H1 (cell line): ENCODE results near the gene DTL. TPM values are rescaled to one million over a fixed set of nuclear protein-coding genes. Genes with fewer than 3 reads are reported as not detected.

ENCODE experiments used
- CTCF ChIA-PET: fragments of 300-600 bp; sonication (Branson Sonifier 250); formaldehyde crosslinking; loops from one replicate; lab custom pipeline; 2021; ENCODE audit not compliant: partially characterized antibody; lab: Charles Lee
- POLR2A ChIA-PET: fragments of 300-600 bp; sonication (Branson Sonifier 250); formaldehyde crosslinking; loops from one replicate; lab custom pipeline; 2021; ENCODE audit warnings: inconsistent platforms; ENCODE audit not compliant: partially characterized antibody; lab: Charles Lee
- DNase-seq, 2 experiments: peaks; one replicate each; pipeline versions ENCODE4 v3.0.0 to v3.0.0-alpha.2; 2010 to 2022; ENCODE audit warnings: low spot score in 2 of 2, low read depth in 1 of 2, mixed read lengths in 1 of 2
- FAIRE-seq: peaks from 2 replicates; lab custom pipeline; 2011; peaks lifted over from hg19 to GRCh38; lab: Jason Lieb, UNC
- H2AFZ ChIP-seq: 2 replicates; pipeline ENCODE4 v1.8.1; 2012; ENCODE audit warnings: low read length, inconsistent platforms
- H2AK5ac ChIP-seq: 2 replicates; pipeline ENCODE4 v1.6.1; 2013; ENCODE audit warnings: low read depth, low read length
- H2BK120ac ChIP-seq: replicated peaks from 2 replicates; pipeline ENCODE3; 2013; ENCODE audit warnings: low read depth, low read length, inconsistent platforms
- H2BK12ac ChIP-seq: 2 replicates; pipeline ENCODE4 v1.6.1; 2013; ENCODE audit warnings: low read depth, low read length
- H2BK15ac ChIP-seq: 2 replicates; pipeline ENCODE4 v1.6.1; 2013; ENCODE audit warnings: low read length
- H2BK20ac ChIP-seq: 2 replicates; pipeline ENCODE4 v1.6.1; 2013; ENCODE audit warnings: low read length
- H2BK5ac ChIP-seq: 2 replicates; pipeline ENCODE4 v1.6.1; 2013; ENCODE audit warnings: low read depth, low read length
- H3K14ac ChIP-seq: 2 replicates; pipeline ENCODE4 v1.6.1; 2013; ENCODE audit warnings: inconsistent platforms; ENCODE audit not compliant: insufficient read length
- H3K18ac ChIP-seq: 2 replicates; pipeline ENCODE4 v1.6.1; 2013; ENCODE audit warnings: low read length; ENCODE audit errors: extremely low read depth
- H3K23ac ChIP-seq: 2 replicates; pipeline ENCODE4 v1.6.1; 2013; ENCODE audit warnings: inconsistent platforms; ENCODE audit not compliant: insufficient read length
- H3K23me2 ChIP-seq: 2 replicates; pipeline ENCODE4 v1.6.1; 2013; ENCODE audit warnings: low read depth, low read length
- H3K27ac ChIP-seq: 2 replicates; pipeline ENCODE4 v1.6.1; 2011; ENCODE audit warnings: low read depth, low read length, inconsistent platforms
- H3K27me3 ChIP-seq, 4 experiments: replicated peaks in 1 of 4; 1 replicate in 1 of 4; 2 replicates in 3 of 4; pipeline versions ENCODE4 v1.6.1 to v1.8.1; 2011 to 2013; ENCODE audit warnings: low read length in 3 of 4, mild to moderate bottlenecking in 3 of 4, inconsistent platforms in 2 of 4, mixed read lengths in 2 of 4, moderate library complexity in 1 of 4; ENCODE audit not compliant: control insufficient read depth in 3 of 4, insufficient read depth in 3 of 4; ENCODE audit errors: extremely low read depth in 1 of 4
- H3K36me3 ChIP-seq, 4 experiments: 2 replicates each; pipeline versions ENCODE4 v1.6.1 to v1.8.1; 2011 to 2013; ENCODE audit warnings: mild to moderate bottlenecking in 4 of 4, low read length in 3 of 4, moderate library complexity in 2 of 4, control low read depth in 1 of 4, inconsistent platforms in 1 of 4; ENCODE audit not compliant: insufficient read depth in 4 of 4, control insufficient read depth in 2 of 4
- H3K4ac ChIP-seq: replicated peaks from 2 replicates; pipeline ENCODE3; 2013; ENCODE audit warnings: low read length, low read depth, mixed read lengths, inconsistent platforms; ENCODE audit not compliant: insufficient read length
- H3K4me1 ChIP-seq, 4 experiments: replicated peaks in 1 of 4; 1 replicate in 1 of 4; 2 replicates in 3 of 4; pipeline versions ENCODE4 v1.6.1 to v1.8.1; 2011 to 2013; ENCODE audit warnings: low read length in 3 of 4, inconsistent platforms in 2 of 4, mixed read lengths in 1 of 4; ENCODE audit not compliant: insufficient read depth in 4 of 4, control insufficient read depth in 3 of 4
- H3K4me2 ChIP-seq, 2 experiments: 2 replicates each; pipeline versions ENCODE4 v1.6.1 to v1.8.1; 2011 to 2013; ENCODE audit warnings: low read depth in 2 of 2, low read length in 2 of 2, control low read depth in 1 of 2, inconsistent platforms in 1 of 2, mild to moderate bottlenecking in 1 of 2; ENCODE audit not compliant: insufficient read depth in 1 of 2
- H3K4me3 ChIP-seq, 4 experiments: fragments of 200-600, 300-600 bp in 1 of 4; sonication (generic), shearing (Covaris generic), sonication (Bioruptor Twin) in 1 of 4; 2 replicates each; pipeline versions ENCODE4 v1.5.1 to v1.8.1; 2011 to 2016; ENCODE audit warnings: low read length in 4 of 4, low read depth in 3 of 4, control low read depth in 2 of 4, inconsistent platforms in 2 of 4, mild to moderate bottlenecking in 2 of 4, mixed read lengths in 1 of 4, moderate library complexity in 1 of 4; ENCODE audit not compliant: insufficient read depth in 2 of 4; ENCODE audit errors: extremely low read depth in 1 of 4
- H3K56ac ChIP-seq: replicated peaks from 2 replicates; pipeline ENCODE3; 2013; ENCODE audit warnings: low read depth, mild to moderate bottlenecking, mixed read lengths, low read length, inconsistent platforms; ENCODE audit not compliant: insufficient read length
- H3K79me1 ChIP-seq: 2 replicates; pipeline ENCODE4 v1.6.1; 2013; ENCODE audit warnings: low read depth, low read length, control low read depth
- H3K79me2 ChIP-seq, 2 experiments: 2 replicates each; pipeline versions ENCODE4 v1.6.1 to v1.8.1; 2012 to 2013; ENCODE audit warnings: low read length in 2 of 2, mild to moderate bottlenecking in 2 of 2, inconsistent platforms in 1 of 2; ENCODE audit not compliant: insufficient read depth in 2 of 2, control insufficient read depth in 1 of 2
- H3K9ac ChIP-seq, 4 experiments: replicated peaks in 1 of 4; 1 replicate in 1 of 4; 2 replicates in 3 of 4; pipeline versions ENCODE4 v1.6.1 to v1.8.1; 2011 to 2013; ENCODE audit warnings: low read depth in 3 of 4, low read length in 3 of 4, control low read depth in 2 of 4, mild to moderate bottlenecking in 2 of 4, moderate library complexity in 2 of 4, inconsistent platforms in 1 of 4; ENCODE audit errors: extremely low read depth in 1 of 4
- H3K9me3 ChIP-seq, 2 experiments: 2 replicates each; pipeline versions ENCODE4 v1.6.1 to v1.8.1; 2012 to 2013; ENCODE audit warnings: mild to moderate bottlenecking in 2 of 2, moderate library complexity in 2 of 2, control low read depth in 1 of 2, inconsistent platforms in 1 of 2, low read depth in 1 of 2, low read length in 1 of 2, mixed read lengths in 1 of 2; ENCODE audit not compliant: insufficient read depth in 2 of 2
- H4K20me1 ChIP-seq, 2 experiments: replicated peaks in 1 of 2; 2 replicates each; pipeline versions ENCODE3 to v1.8.1; 2011 to 2013; ENCODE audit warnings: inconsistent platforms in 2 of 2, low read length in 2 of 2, mild to moderate bottlenecking in 1 of 2; ENCODE audit not compliant: insufficient read depth in 2 of 2, control insufficient read depth in 1 of 2
- H4K5ac ChIP-seq: 2 replicates; pipeline ENCODE4 v1.6.1; 2013; ENCODE audit warnings: low read length, low read depth, mixed read lengths, inconsistent platforms; ENCODE audit not compliant: insufficient read length
- H4K8ac ChIP-seq: 2 replicates; pipeline ENCODE4 v1.8.0; 2013; ENCODE audit warnings: mild to moderate bottlenecking, moderate library complexity, low read length, inconsistent platforms; ENCODE audit not compliant: insufficient read depth; ENCODE audit errors: extremely low read depth
- H4K91ac ChIP-seq: replicated peaks from 2 replicates; pipeline ENCODE3; 2013; ENCODE audit warnings: low read length, mixed read lengths, inconsistent platforms; ENCODE audit not compliant: insufficient read length
- KDM5A ChIP-seq: fragments of 200-600 bp; IDR thresholded peaks from 2 replicates; pipeline ENCODE4 v1.7.1; 2012; ENCODE audit warnings: mild to moderate bottlenecking, low read length, inconsistent platforms, mixed read lengths
- POLR2A ChIP-seq, 2 experiments: IDR thresholded peaks; 1 replicate in 1 of 2; 2 replicates in 1 of 2; pipeline ENCODE4 v1.6.1; 2011; ENCODE audit warnings: low read depth in 2 of 2, low read length in 2 of 2, mild to moderate bottlenecking in 2 of 2; ENCODE audit errors: control extremely low read depth in 1 of 2
- WGBS, 2 experiments: shearing (Covaris generic) in 1 of 2; methylation state at CpG; one replicate each; pipeline versions ENCODE4 v1.1.6 to v1.1.7; 2013 to 2015; ENCODE audit warnings: low lambda C conversion rate in 2 of 2, mixed read lengths in 2 of 2, inconsistent platforms in 1 of 2, low coverage in 1 of 2, missing lambda C conversion rate in 1 of 2; ENCODE audit not compliant: insufficient replicate concordance in 2 of 2, insufficient coverage in 1 of 2, insufficient read length in 1 of 2; ENCODE audit errors: extremely low coverage in 1 of 2, missing lambda C conversion rate in 1 of 2; 5-methylcytosine and 5-hydroxymethylcytosine counted together
- polyA plus RNA-seq, 7 experiments: library from polyadenylated mRNA; depleted of rRNA in 3 of 7; stranded (reverse) in 5 of 7; unstranded in 2 of 7; fragments of >200 nt in 5 of 7; fragments of 200-250 nt in 2 of 7; gene quantifications; 1 replicate in 5 of 7; 2 replicates in 1 of 7; 4 replicates in 1 of 7; pipeline versions ENCODE4 v1.2.1 to v1.2.3, GENCODE V29; 2011 to 2013; ENCODE audit warnings: missing spikeins in 2 of 7, mixed read lengths in 2 of 7
- total RNA-seq: library from RNA; stranded (reverse); fragmentation: NEBNext Ultra II Directional; extraction: Animal tissue kit (Norgen Biotek cat#: 25700); gene quantifications from 2 replicates; pipeline ENCODE4 v1.2.1, GENCODE V29; 2021

Gene DTL
- total and polyA plus RNA-seq, 2 of the 8 experiments (the other 6 are each of a cell fraction or from before 2014, with no cell fraction given): 36.0 to 46.9 TPM

GRCh38 chr1:212037900-212038299, 2.4 kb downstream of the DTL start:
- POLR2A ChIA-PET: no interaction called here
- FAIRE-seq: no peak
- Histone ChIP-seq H2BK5ac (no peak overlapping the region), H3K23ac (no peak overlapping the region), H4K91ac (no peak overlapping the region), H3K36me3 (peaks cover 0 to 25% (median under 1%) of the 10 kb centered on the region in 4 experiments; a peak in 2 of 8 replicates), H3K14ac (no peak overlapping the region), H3K79me1 (peaks cover 3% of the 10 kb centered on the region), H4K20me1 (peaks cover 3 to 14% of the 10 kb centered on the region in 2 experiments), H3K4me3 (peak overlapping the region in 1 of 4 experiments; percentile 94; a peak in 1 of 8 replicates), H3K4me2 (peak overlapping the region; percentile 16 to 78; a peak in 3 of 4 replicates), H4K8ac (no peak overlapping the region), H3K4me1 (peaks cover 0 to 3% (median 0%) of the 10 kb centered on the region in 4 experiments; a peak in 1 of 7 replicates), H3K23me2 (peaks cover 3% of the 10 kb centered on the region; the same call in 1 of the 2 replicates), H2BK120ac (no peak overlapping the region), H3K27me3 (no peaks in the 10 kb centered on the region), H3K9ac (0 out of 7 replicates have a peak overlapping the region, but pooled peaks of 1 of the 4 experiments have one; percentile 13), H3K18ac (no peak overlapping the region), H3K4ac (no peak overlapping the region), H2BK20ac (no peak overlapping the region), H3K27ac (no peak overlapping the region), H4K5ac (no peak overlapping the region), H2BK12ac (no peak overlapping the region), H3K79me2 (peaks cover 18 to 88% of the 10 kb centered on the region in 2 experiments; a peak in 3 of 4 replicates), H3K9me3 (no peaks in the 10 kb centered on the region), H3K56ac (no peak overlapping the region), H2AFZ (no peak overlapping the region), H2BK15ac (no peak overlapping the region), H2AK5ac (no peak overlapping the region)
- CTCF ChIA-PET: interaction anchor here (0.9 to 3.5 kb wide), 3 partner anchors 11 to 417 kb away, joined by 3 to 14 read pairs (median 11); no protein-coding TSS in a partner anchor
- no peak for DNase-seq
- TF ChIP-seq KDM5A (no peak), POLR2A (IDR thresholded peaks at IDR 0.05; ENCODE audit: control extremely low read depth in 1 of 2, low read depth in 2 of 2, low read length in 2 of 2) (0 out of 3 replicates have a peak, but pooled peaks of 1 of the 2 experiments have one; percentile 12)
- 96% methylated on average over 3 of the region's 3 CpGs; no CpG with 5 or more reads in 1 of the 2 experiments for WGBS, 2 experiments
